GM18861 (cell line): ENCODE measurements around the gene TSG101.

Experiments used
- ATAC-seq: cut with Tn5 transposase; IDR thresholded peaks from one replicate; pipeline ENCODE4 v1.9.1; 2021; ENCODE audit not compliant: unreplicated experiment

TSG101 gene, protein sequence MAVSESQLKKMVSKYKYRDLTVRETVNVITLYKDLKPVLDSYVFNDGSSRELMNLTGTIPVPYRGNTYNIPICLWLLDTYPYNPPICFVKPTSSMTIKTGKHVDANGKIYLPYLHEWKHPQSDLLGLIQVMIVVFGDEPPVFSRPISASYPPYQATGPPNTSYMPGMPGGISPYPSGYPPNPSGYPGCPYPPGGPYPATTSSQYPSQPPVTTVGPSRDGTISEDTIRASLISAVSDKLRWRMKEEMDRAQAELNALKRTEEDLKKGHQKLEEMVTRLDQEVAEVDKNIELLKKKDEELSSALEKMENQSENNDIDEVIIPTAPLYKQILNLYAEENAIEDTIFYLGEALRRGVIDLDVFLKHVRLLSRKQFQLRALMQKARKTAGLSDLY

DNA sequence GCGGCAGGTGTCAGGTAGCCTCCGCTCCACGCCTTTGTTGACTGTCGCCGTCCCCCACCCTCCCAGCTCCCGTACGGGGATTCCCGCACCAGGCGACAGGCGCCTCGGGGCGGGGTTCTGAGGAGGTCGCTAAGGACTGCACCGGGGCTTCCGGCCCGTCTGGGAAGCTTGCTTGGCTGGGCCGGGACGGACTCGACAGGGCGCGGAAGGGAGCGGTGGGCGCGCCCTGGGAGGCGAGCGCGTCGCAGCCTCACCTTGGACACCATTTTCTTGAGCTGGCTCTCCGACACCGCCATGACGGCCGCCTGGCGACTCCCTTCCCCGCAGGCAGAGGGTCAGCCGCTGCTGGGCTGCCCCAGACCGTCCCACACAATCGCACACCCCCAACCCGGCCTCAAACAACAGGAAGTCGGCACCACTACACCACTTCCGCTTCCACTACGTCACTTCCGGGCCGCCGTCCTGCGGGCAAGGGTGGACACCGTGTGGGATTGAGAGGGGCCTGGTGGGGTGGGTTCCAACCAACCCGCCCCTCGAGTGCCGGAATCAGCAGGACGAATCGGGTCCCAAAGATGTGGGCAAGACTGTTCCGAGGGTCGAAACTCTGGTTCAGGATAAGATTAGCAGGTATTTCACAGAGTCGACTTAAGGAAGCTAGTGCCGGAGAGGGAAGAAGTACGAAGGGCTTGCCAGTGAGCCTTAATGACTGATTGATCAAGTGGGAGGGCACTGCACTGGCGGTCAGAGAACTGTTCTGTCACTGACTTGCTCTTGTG lies at the start of gene TSG101:
TSG101 (minus strand) TSS at position 422 of the 776 bp plus-strand sequence; CDS start at position 296, 126 bp downstream.
- peak; percentile 83 for ATAC-seq

DNA sequence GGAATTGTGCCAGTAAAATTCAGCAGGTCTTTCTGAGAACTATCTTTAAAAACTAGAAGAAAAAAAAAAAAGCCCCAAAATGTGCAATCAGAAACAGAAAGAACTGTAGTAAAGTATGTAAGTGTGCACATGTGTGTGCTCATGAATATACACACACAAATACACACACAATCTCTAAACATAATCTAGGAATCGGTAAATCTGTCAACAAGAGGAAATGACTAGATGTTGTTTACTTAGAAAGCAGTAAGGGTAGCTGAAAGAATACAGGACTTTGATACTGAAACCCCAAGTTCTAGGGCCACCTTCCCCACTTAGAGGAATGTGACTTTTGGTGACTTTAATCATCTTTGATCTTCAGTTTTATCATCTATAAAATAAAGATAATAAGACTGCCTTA lies 48.6 kb upstream of the TSG101 start:
- ATAC-seq, result no peak

DNA sequence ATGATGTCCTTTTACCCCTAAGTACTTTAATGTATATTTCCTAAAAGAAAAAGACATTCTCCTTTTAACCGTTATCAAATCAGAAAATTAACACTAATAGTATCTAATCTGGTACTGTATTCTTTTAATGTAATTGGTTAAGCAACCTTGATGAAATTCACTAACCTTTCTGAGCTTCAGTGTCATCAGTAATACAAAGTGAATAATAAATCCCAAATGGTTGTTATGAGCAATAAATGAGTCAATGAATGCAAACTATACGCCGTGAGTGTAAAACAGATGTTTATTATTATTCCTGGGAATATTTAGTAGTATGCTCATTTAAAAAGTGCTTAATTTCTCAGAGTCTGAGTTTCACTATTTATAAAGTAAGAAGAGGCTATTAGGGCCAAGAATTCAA lies 40.3 kb upstream of the TSG101 start:
- ATAC-seq, result no peak

DNA sequence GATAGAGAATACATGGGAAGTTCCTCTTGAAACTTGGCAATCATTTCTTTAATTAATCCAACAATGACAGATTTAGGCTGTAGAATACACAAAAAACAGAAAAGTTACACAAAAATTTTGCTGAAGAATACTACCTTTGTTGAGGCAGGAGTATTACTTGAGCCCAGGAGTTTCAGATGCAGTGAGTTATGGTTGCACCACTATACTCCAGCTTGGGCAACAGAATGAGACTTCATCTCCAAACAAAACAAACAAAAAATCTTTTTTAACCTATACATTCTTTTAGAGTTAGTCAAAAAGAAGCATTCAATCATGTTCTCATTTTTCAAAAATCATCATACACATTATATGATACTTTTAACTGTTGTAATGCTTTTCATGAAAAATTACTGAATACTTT lies 39.7 kb upstream of the TSG101 start:
- no peak for ATAC-seq

DNA sequence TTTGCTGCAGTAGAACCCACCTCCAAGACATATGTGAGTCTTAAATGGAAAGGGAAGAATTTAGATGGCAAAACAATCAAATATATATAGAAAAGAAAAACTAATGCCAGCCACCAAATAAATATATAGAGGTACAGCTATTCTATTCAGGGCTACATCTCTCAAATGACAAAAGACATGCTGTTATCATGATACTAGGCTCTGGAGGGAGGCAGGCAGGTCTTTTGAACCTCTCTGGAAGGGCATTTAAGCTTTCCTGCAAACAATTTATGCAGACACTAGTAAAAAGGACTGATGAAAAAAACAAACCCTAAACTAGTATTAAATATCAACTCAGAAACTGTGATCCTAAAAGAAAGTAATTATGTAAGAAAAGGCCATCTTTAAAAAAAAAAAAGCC lies 37.4 kb upstream of the TSG101 start:
- no peak for ATAC-seq

DNA sequence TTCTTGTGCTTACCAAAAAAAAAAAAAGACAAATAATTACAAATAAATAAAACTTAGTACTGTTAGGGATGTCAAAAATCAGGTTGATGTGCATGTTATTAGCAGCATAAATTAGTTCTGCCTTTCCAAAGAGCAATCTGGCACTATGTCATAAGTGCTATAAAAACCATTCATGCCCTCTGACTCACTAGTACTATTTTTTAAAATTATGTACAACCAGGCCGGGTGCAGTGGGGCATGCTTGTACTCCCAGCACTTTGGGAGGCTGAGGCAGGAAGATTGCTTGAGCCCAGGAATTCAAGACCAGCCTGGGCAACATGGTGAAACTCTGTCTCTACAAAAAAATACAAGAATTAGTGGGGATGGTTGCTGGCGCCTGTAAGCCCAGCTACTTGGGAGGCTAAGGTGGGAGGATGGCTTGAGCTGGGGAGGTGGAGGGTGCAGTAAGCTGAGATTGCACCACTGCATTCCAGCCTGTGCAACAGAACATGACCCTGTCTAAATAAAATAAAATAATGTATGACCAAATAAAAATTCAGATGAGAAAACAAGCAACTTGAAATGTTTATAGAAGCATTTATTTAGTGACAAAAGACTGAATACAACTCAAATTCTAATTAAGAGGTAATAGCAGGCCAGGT lies 36.5 kb upstream of the TSG101 start:
- no peak for ATAC-seq

DNA sequence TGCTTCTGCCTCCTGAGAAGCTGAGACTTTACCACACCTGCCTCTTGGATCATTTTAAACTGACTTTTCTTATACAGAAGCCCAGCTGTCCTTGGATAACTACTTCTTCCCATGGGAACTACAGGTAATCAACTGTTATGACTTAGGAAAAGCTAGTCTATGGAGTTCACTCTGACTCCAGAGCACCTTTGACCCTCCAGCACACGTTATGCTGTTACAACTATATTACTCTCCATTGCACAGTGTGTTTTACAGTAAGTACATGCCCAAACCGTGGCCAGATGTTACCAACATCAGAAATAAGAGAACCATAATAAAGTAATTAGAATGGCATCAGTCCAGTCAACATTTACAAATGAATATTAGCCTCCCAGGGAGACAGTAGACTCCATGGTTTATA lies 21.3 kb upstream of the TSG101 start:
- ATAC-seq, result no peak

DNA sequence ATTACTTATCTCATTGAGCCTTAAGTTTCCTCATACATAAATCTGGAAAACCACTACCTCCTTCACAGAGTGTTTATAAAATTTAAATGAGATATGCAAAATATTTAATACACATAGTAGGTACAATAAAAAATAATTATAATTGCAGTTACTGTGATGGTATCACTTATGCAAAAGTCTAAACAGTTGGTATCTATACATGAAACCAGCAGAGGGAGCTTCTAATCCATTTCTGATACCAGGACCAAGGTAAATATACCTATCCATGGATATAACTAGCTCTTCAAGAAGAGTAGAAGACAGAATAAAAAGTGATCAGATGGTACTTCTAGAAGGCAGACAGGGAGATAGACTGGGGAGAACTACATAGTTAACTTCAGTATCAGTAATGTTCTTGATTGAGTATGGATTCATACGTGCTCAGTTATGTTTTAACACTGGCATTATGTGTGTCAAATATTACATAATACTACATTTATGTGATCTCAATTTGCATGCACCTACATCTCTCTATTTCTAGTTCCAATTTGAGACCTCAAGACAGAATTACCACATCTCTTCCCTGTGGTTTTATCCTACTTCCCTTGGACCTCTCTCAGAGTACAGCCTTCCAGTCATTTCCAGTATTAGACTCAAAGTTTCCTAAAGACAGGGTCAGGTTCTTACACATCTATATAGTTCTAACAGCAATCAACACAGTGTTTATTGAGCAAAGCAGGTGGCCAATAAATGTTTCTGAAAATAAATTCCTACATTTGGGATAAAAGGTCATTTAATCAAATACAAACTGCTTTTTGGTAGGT lies 13.7 kb upstream of the TSG101 start:
- peak; percentile 73 for ATAC-seq

DNA sequence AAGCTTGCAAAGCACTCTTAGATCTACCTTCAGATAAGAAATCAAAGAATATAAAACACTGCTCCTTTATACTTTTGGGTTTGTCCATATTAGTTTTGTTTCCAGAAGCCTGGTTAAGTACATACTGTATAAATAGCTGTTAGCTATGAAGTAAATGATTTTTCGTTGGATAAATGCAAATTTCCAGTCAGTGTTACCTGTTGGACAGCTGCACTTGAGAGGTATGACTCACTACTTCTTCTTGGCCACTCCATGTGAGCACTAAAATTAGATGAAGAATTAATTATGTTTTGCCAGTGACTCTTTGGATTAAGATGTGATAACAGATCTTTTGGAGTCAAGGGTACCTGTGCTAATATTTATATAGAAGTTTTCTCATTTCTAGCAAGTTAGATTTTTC lies 9.5 kb upstream of the TSG101 start:
- no peak for ATAC-seq

DNA sequence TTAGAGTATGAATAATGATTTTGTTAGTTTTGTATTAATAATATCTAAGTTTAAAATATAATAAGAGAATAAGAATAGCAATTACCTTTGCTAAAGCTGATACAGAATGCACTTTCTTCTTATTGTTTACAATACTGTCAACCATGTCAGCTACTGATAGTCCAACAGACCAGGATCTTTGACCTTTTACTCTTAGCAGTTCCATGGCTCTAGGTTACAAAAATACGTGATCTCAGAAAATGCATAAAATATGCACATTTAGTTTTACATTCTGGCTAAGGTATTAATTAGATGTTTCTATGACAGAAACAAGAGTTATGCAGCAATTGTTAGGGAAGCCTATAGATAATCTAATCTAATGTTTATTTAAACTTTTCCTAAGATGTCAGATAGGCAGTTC lies 7.5 kb upstream of the TSG101 start:
- no peak for ATAC-seq

DNA sequence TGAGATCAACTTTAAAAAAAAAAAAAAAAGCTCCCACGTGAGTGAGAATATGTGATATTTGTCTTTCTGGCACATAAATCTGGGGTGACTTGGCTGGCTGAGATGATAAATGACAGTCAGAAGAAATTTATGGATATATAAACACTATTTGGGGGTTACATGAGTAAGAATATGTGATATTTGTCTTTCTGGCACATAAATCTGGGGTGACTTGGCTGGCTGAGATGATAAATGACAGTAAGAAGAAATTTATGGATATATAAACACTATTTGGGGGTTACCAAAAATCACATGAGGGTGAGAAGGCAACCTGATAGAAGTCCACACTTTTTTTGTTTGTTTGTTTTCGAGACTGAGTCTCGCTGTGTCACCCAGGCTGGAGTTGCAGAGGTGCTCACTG lies 6.6 kb upstream of the TSG101 start:
- ATAC-seq, result no peak

DNA sequence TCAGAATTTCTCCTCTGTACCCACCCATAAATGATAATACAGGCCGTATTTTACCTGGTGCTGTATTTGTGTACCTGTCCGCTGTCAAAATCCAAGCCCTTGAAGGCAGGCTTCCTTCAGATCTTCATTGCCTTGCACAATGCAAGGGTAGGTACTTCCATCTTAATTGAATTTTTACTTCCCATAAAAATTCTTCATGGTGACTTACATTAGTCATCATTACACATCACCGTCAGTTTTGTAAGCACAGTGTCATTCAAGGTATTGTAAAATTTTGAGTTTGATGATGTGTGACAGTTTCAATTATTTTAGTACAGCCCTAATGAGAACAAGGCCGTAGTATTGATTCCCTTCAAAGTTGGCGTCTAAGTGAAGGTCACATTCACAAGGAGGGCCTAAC lies 770 bp upstream of the TSG101 start:
- no peak for ATAC-seq

DNA sequence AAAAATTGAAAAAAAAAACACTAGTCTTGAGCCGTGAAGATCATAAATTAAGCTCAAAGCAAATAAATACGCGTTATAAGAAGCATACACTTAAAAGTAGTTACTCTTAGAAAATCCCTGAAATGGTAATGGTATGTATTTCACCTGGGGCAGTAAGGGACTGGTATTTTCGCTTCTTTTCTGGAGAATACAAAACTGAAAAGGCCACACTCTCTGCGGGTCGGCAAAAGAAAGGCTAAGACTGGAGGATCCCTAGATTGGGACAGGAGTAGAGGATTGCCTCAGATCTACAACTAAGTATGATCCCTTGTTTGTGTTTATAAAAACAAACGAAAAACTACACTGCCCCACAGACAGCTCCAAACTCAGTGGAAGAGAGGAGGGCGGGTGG lies 617 bp downstream of the TSG101 start:
- ATAC-seq, result no peak

DNA sequence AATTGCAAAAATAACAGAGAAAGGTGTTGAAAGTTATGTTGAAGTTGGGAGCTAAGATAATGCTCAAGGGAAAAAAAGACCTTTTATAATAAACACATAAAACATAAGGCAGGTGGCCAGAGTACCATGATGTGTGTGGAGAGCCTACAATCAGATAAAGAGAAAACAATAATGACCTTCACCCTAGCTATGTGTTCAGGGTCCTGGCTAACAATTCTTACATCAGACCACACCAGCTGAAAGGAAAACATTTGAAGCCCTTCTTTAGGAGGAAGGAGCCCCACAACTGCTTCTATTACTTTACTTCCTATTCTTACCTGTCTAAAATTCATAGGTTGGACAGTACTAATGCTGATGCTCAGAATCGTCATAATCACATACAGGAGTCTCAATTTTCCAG lies 2.5 kb downstream of the TSG101 start:
- ATAC-seq, result no peak

DNA sequence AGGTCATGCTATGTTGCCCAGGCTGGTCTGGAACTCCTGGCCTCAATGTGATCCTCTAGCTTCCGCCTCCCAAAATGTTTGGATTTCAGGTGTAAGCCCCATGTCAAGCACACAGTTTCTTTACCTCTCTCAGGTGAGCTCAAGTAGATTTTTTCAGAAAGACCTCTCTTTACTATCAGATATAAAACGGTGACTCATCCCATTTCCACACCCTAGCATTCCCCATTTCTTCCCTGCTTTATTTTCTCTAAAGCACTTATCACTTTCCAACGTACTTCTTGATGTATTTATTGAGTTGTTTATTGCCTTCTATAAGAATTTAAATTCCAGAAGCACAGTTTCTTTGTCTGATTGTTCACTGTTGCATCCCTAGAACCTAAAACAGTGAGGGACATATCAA lies 3.7 kb downstream of the TSG101 start:
- ATAC-seq, result no peak

DNA sequence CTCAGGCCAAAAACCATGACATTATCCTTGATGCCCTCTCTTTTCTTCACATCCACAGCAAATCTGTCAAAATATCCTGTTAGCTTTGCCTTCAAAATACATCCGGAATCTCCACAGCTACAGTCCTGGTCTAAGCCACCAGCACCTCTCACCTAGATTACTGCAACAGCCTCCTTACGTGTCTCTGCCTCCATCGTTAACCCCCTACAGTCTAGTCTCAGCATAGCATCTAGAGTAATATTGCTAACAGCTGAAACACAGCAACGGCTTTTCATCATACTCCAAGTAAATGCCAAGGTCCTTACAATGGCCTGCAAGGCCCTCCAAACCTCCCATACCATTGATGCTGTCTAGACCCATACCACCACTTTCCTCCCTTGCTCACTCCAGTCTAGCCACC lies 4.4 kb downstream of the TSG101 start:
- no peak for ATAC-seq

DNA sequence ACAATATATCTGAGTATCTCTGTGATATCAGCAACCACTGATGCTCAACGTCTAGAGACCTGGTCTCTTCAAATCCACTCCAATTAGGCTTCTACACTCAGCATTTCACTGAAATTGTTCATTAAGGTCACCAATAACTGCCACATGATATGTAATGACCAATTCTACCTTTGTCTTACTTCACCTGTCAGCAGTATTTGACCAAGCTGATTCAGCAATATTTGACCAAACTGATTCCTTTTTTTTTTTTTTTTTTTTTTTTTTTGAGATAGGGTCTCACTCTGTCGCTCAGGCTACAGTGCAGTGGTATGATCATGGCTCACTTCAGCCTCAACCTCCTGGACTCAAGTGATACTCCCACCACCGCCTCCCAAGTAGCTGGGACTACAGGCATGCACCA lies 5.6 kb downstream of the TSG101 start:
- ATAC-seq, result no peak

DNA sequence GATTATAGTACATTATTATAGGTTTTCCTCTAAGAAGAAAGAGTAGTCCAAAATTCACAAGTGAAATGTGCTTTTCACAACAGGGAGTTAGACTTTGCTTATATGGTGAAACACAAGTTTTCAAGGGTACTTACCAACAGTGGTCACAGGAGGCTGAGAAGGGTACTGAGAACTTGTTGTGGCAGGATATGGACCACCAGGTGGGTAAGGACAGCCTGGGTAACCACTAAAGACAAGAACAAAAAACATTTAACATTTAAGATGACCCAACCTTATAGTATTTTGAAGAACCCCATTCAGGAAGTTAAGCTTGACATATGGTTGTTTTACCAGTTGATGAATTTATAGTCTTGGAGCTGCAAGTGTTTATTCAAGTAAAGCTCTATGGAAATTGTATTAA lies 24.4 kb downstream of the TSG101 start:
- ATAC-seq, result no peak

DNA sequence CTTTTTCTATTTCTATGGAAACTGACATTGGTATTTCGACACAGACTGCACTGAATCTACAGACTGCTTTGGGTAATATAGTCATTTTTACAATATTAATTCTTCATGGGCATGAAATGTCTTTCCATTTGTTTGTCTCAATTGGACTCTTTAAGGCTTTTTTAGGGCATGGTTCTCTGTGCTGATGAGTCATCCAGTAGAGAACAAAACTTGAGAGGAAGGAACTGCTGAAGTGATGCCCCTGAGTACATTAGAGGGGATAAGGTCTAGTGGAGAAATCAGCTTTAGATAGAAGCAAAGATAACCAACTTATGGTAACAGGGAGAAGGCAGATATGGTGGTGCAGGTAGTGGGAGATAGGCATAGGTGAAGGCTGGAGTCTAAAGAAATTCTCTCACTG lies 25.1 kb downstream of the TSG101 start:
- no peak for ATAC-seq

DNA sequence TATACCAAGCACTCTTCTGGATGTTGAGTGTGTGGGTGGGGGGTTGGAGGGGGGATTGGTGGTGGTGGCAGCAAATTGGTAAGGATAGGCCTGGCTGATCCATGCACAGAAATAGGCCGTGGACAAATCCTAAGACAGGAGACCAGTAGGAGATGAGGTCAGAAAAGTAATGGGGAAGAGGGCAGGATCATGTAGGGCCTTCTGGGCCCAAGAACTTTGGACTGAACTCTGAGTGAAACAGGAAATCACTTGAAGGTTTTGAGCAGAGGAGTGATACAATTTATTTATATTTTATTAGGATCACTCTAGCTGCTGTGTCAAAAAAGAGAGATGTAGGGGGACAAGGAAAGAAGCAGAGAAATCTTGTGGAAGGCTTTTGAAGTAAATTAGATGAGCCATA lies 28.7 kb downstream of the TSG101 start:
- no peak for ATAC-seq

DNA sequence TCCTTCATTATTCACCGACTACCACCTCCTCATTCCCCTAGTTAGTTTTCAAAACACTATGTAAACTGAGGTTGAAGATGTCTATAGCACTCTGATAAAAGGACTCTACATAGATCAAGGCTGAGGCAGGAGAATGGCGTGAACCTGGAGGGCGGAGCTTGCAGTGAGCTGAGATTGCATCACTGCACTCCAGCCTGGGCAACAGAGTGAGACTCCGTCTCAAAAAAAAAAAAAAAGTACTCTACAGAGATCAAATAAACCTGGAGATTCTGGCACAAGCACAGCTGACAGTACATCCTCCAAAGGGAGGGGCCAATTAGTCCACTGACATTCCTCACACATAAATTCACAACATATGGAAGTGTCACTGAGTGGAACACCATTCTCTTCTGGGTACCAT lies 31.0 kb downstream of the TSG101 start:
- no peak for ATAC-seq
